Measurements from ENCODE around the gene GPD2.

DNA sequence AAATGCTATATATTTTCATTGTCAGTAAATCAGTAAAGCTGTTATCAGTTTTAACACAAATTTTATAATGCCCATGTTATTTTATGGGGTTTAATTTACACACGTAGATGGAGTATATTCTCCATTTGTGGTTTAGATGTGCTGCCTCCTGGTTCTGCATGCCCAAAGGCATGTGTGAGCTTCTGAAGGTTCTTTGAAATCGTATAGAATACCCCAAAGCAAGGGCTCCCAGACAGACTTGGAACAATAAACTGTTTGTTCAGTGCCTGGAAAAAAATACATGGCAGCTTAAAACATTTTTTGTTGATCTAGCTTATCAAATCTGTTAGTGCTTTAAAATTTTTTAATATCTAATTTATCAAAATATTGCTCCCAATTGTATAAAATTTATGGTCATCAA is 150.4 kb downstream of the GPD2 start:
- TF ChIP-seq, protein P1, sequence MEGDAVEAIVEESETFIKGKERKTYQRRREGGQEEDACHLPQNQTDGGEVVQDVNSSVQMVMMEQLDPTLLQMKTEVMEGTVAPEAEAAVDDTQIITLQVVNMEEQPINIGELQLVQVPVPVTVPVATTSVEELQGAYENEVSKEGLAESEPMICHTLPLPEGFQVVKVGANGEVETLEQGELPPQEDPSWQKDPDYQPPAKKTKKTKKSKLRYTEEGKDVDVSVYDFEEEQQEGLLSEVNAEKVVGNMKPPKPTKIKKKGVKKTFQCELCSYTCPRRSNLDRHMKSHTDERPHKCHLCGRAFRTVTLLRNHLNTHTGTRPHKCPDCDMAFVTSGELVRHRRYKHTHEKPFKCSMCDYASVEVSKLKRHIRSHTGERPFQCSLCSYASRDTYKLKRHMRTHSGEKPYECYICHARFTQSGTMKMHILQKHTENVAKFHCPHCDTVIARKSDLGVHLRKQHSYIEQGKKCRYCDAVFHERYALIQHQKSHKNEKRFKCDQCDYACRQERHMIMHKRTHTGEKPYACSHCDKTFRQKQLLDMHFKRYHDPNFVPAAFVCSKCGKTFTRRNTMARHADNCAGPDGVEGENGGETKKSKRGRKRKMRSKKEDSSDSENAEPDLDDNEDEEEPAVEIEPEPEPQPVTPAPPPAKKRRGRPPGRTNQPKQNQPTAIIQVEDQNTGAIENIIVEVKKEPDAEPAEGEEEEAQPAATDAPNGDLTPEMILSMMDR (IDR thresholded peaks at IDR 0.05 in 4 of 5, conservative IDR thresholded peaks at IDR 0.05 in 1 of 5) = no peak
- no peak for TF ChIP-seq POLR2A (IDR thresholded peaks at IDR 0.05)
